Spleen (tissue), 11 donors: ENCODE data around the gene ZNF534. TPM values are rescaled to one million over a fixed set of nuclear protein-coding genes. Genes with fewer than 3 reads are reported as not detected.
"Not testable (repeated sequence)": the region's sequence is repeated elsewhere in the genome, so short reads cannot be mapped to it uniquely, and the experiment has no call there.

Experiments
- DNase-seq: peaks from one replicate; pipeline ENCODE4 v3.0.0-alpha.2; 2020
- H3K27ac ChIP-seq, 8 donors: fragments of 200-600 bp; sonication (generic) in 7 of 8; 1 replicate in 4 of 8; 2 replicates in 4 of 8; pipeline versions ENCODE4 v1.5.0 to v1.8.0; 2016 to 2021; ENCODE audit warnings: inconsistent platforms in 4 of 8, mild to moderate bottlenecking in 4 of 8, moderate library complexity in 1 of 8
- H3K27me3 ChIP-seq, 7 donors: fragments of 200-600 bp; sonication (generic) in 6 of 7; replicated peaks in 1 of 7; 1 replicate in 4 of 7; 2 replicates in 3 of 7; pipeline versions ENCODE4 v1.5.0 to v1.8.0; 2016 to 2021; ENCODE audit warnings: inconsistent platforms in 3 of 7, mild to moderate bottlenecking in 1 of 7
- H3K36me3 ChIP-seq, 6 donors: fragments of 200-600 bp; sonication (generic) in 5 of 6; 1 replicate in 4 of 6; 2 replicates in 2 of 6; pipeline versions ENCODE4 v1.5.0 to v1.8.0; 2016 to 2021; ENCODE audit warnings: inconsistent platforms in 2 of 6
- H3K4me1 ChIP-seq, 6 donors: fragments of 200-600 bp; sonication (generic) in 5 of 6; 1 replicate in 3 of 6; 2 replicates in 3 of 6; pipeline versions ENCODE4 v1.5.0 to v1.8.0; 2016 to 2021; ENCODE audit warnings: inconsistent platforms in 3 of 6
- H3K4me3 ChIP-seq, 8 donors: fragments of 200-600 bp; sonication (generic) in 7 of 8; 1 replicate in 4 of 8; 2 replicates in 4 of 8; pipeline versions ENCODE4 v1.5.0 to v1.8.0; 2016 to 2021; ENCODE audit warnings: inconsistent platforms in 4 of 8, mild to moderate bottlenecking in 4 of 8, moderate library complexity in 2 of 8
- H3K9me3 ChIP-seq, 8 donors: fragments of 200-600 bp; sonication (generic) in 7 of 8; 1 replicate in 4 of 8; 2 replicates in 4 of 8; pipeline versions ENCODE4 v1.5.0 to v1.8.0; 2016 to 2021; ENCODE audit warnings: inconsistent platforms in 4 of 8
- POLR2A ChIP-seq, 3 donors: fragments of 450-650 bp; IDR thresholded peaks; one replicate each; pipeline ENCODE4 v1.5.1; 2017; ENCODE audit warnings: antibody characterized with exemption in 3 of 3, mild to moderate bottlenecking in 1 of 3
- POLR2AphosphoS5 ChIP-seq, 3 donors: sonication (generic); formaldehyde crosslinking; IDR thresholded peaks; one replicate each; pipeline ENCODE4 v1.5.1; 2017; ENCODE audit warnings: antibody characterized with exemption in 3 of 3
- WGBS, 5 donors: extraction: QIAGEN DNeasy Blood & Tissue Kit in 3 of 5; methylation state at CpG; one replicate each; pipeline versions ENCODE4 v1.1.5 to v1.1.7; 2013 to 2018; 5-methylcytosine and 5-hydroxymethylcytosine counted together
- intact Hi-C: fragments of 100-400 bp; cut with DNase I; formaldehyde crosslinking; loops from one replicate; pipeline ENCODE4 v1.15.0; 2023; ENCODE audit warnings: low total_unique reads
- polyA plus RNA-seq, 3 donors: library from polyadenylated mRNA; stranded (reverse); fragments of 200-250 nt; gene quantifications; one replicate each; pipeline ENCODE4 v1.2.1, GENCODE V29; 2013
- total RNA-seq, 7 donors: library from RNA; depleted of rRNA in 3 of 7; stranded (reverse); fragments of >200 nt in 3 of 7; fragmentation: NEBNext Ultra II Directional in 4 of 7; extraction: Animal tissue kit (Norgen Biotek cat#: 25700) in 4 of 7; gene quantifications; one replicate each; pipeline versions ENCODE4 v1.1.0 to v1.2.1, GENCODE V29; 2016 to 2021
- TF ChIP-seq, protein P1 (sequence below), 11 experiments: fragments of 200-600 bp in 7 of 11; fragments of 450-650 bp in 4 of 11; sonication (generic) in 4 of 11; IDR thresholded peaks in 8 of 11; conservative IDR thresholded peaks in 3 of 11; 1 replicate in 7 of 11; 2 replicates in 4 of 11; pipeline versions ENCODE4 v1.4.0 to v1.8.0; 2016 to 2021; ENCODE audit warnings: antibody characterized with exemption in 11 of 11, inconsistent platforms in 4 of 11, mild to moderate bottlenecking in 1 of 11
- donor health status: healthy with polysubstance abuse.
- donor health status: DM: no; HTN: no; CAD: no; lungs with moderate emphysema.
- donor health status: DM: no; HTN: no; CAD: no.
- donor health status: Bipolar disorder and iron deficiency.
- donor health status: healthy.
- donor health status: DM: no; HTN: no; CAD: no.
- donor health status: DM: yes; HTN: yes; CAD: no.

ZNF534 gene
- total and polyA plus RNA-seq, 10 donors = 0.11 TPM; not detected in 9

DNA sequence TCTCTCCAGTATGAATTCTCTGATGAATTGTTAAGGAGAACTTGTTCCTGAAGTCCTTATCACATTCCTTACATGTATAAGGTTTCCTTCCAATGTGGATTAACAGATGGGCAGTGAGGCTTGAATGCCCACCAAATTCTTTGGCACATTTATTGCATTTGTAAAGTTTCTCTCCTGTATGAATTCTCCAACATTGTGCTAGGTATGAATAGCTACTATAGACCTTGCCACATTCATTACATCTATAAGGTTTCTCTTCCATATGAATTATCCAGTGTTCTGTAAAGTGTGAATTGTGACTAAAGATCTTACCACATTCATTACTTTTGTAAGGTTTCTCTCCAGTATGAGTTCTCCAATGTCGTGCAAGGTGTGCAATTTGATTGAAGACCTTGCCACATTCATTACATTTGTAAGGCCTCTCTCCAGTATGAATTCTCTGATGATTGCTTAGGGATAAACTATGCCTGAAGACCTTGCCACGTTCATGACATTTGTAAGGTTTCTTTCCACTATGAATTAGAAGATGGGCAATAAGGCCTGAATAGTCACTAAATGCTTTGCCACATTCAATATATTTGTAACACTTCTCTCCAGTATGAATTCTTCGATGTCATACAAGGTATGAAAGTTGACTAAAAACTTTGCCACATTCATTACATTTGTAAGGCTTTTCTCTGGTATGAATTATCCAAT, 44.9 kb downstream of the ZNF534 start:
- no peaks in the 10 kb centered on the region for H3K4me1 ChIP-seq
- H3K4me3 ChIP-seq = no peak overlapping the region
- TF ChIP-seq, protein P1, sequence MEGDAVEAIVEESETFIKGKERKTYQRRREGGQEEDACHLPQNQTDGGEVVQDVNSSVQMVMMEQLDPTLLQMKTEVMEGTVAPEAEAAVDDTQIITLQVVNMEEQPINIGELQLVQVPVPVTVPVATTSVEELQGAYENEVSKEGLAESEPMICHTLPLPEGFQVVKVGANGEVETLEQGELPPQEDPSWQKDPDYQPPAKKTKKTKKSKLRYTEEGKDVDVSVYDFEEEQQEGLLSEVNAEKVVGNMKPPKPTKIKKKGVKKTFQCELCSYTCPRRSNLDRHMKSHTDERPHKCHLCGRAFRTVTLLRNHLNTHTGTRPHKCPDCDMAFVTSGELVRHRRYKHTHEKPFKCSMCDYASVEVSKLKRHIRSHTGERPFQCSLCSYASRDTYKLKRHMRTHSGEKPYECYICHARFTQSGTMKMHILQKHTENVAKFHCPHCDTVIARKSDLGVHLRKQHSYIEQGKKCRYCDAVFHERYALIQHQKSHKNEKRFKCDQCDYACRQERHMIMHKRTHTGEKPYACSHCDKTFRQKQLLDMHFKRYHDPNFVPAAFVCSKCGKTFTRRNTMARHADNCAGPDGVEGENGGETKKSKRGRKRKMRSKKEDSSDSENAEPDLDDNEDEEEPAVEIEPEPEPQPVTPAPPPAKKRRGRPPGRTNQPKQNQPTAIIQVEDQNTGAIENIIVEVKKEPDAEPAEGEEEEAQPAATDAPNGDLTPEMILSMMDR (IDR thresholded peaks at IDR 0.05 in 8 of 11, conservative IDR thresholded peaks at IDR 0.05 in 3 of 11) = no peak
- TF ChIP-seq POLR2A (IDR thresholded peaks at IDR 0.05) (no peak), POLR2AphosphoS5 (IDR thresholded peaks at IDR 0.05) (no peak)
- 85 to 89% (median 86%) methylated on average over 3 of the region's 3 CpGs for WGBS, 5 donors
- peaks cover 0 to 42% (median 2%) of the 10 kb centered on the region in 6 donors for H3K36me3 ChIP-seq
- H3K9me3 ChIP-seq = peaks cover 72 to 100% (median 100%) of the 10 kb centered on the region in 8 donors
- H3K27me3 ChIP-seq = no peaks in the 10 kb centered on the region
- no peak overlapping the region for H3K27ac ChIP-seq
- DNase-seq = no peak
- intact Hi-C loops = no loop called here

DNA sequence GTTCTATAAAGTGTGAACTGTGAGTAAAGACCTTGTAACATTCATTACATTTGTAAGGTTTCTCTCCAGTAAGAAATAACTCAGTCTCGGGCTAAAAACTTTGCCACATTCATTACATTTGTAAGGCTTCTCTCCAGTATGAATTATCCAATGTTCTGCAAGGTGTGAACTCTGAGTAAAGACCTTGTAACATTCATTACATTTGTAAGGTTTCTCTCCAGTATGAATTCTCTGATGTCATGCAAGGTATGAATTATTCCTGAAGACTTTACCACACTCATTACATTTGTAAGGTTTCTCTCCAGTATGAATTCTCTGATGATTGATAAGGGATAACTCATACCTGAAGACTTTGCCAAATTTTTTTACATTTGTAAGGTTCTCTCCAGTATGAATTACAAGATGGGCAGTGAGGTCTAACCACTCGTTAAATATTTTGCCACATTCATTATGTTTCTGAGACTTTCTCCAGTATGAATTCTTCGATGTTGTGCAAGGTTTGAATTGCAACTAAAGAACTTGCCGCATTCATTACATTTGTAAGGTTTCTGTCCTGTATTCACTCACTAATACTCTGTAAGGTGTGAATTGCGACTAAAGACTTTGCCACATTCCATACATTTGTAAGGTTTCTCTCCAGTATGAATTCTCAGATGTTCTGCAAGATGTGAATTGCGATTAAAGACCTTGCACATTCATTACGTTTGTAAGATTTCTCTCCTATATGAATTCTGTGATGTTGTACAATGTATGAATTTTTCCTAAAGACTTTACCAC, 45.6 kb downstream of the ZNF534 start:
- DNase-seq = no peak
- H3K27ac ChIP-seq = no peak overlapping the region
- H3K4me3 ChIP-seq = no peak overlapping the region
- intact Hi-C loops = no loop called here
- no peaks in the 10 kb centered on the region for H3K27me3 ChIP-seq
- no peak for TF ChIP-seq POLR2A (IDR thresholded peaks at IDR 0.05)
- no peak for TF ChIP-seq POLR2AphosphoS5 (IDR thresholded peaks at IDR 0.05)
- TF ChIP-seq, protein P1 (IDR thresholded peaks at IDR 0.05 in 8 of 11, conservative IDR thresholded peaks at IDR 0.05 in 3 of 11) = no peak
- no peaks in the 10 kb centered on the region for H3K4me1 ChIP-seq
- peaks cover 0 to 41% (median 0%) of the 10 kb centered on the region in 6 donors for H3K36me3 ChIP-seq
- WGBS, 5 donors = 92 to 97% (median 93%) methylated on average over 7 of the region's 7 CpGs
- H3K9me3 ChIP-seq = peaks cover 70 to 100% (median 100%) of the 10 kb centered on the region in 8 donors

DNA sequence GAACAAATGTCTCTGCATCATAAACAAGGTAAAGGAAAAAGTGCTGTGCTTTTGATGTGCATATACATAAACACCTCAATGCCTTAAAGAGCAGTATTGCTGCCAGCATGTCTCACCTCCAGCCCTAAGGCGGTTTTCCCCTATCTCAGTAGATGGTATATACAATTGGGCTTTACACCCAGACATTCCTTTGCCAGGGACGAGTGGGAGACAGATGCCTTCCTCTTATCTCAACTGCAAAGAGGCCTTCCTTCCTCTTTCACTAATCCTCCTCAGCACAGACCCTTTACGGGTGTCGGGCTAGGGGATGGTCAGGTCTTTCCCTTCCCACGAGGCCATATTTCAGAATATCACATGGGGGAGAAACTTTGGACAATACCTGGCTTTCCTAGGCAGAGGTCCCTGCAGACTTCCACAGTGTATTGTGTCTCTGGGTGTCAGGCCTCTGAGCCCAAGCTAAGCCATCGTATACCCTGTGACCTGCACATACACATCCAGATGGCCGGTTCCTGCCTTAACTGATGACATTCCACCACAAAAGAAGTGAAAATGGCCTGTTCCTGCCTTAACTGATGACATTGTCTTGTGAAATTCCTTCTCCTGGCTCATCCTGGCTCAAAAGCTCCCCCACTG, 55.3 kb downstream of the ZNF534 start:
- H3K36me3 ChIP-seq = peaks cover 0 to 16% (median 0%) of the 10 kb centered on the region in 6 donors
- H3K27ac ChIP-seq, H3K27me3 ChIP-seq, H3K4me3 ChIP-seq, H3K4me1 ChIP-seq, DNase-seq, intact Hi-C loops: not testable (repeated sequence)
- 43 to 61% (median 48%) methylated on average over 6 to 7 of the region's 7 CpGs for WGBS, 5 donors
- H3K9me3 ChIP-seq = peaks cover 8 to 100% (median 99%) of the 10 kb centered on the region in 8 donors

DNA sequence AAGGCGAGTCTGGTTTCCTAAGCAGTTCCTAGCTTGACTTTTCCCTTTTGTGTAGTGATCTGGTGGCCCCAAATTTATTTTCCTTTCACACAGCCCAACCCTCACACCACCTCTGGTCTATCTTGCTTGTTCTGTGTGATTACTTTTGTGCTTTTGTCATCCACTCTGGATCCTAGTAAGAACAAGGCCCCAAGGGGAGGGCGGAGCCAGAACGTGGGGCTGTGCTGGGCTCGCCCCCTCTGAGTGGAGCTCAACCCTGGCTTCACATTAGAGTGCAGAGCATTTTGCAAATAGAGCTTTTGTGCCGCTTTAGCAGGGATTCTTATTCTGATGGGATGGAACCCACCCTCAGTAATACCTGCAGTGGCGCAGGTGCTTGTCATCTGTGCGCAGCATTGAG, 56.1 kb downstream of the ZNF534 start:
- 44 to 60% (median 53%) methylated on average over 7 of the region's 7 CpGs for WGBS, 5 donors
- intact Hi-C loops = not testable (repeated sequence)
- peaks cover 8 to 100% (median 99%) of the 10 kb centered on the region in 8 donors for H3K9me3 ChIP-seq

DNA sequence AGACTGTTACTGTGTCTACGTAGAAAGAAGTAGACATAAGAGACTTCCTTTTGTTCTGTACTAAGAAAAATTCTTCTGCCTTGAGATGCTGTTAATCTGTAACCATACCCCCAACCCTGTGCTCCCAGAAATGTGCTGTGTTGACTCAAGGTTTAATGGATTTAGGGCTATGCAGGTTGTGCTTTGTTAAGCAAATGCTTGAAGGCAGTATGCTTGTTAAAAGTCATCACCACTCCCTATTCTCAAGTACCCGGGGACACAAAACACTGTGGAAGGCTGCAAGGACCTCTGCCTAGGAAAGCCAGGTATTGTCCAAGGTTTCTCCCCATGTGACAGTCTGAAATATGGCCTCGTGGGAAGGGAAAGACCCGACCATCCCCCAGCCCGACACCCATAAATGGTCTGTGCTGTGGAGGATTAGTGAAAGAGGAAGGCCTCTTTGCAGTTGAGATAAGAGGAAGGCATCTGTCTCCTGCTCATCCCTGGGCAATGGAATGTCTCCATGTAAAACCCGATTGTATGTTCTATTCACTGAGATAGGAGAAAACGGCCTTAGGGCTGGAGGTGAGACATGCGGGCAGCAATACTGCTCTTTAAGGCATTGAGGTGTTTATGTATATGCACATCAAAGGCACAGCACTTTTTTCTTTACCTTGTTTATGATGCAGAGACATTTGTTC, 56.8 kb downstream of the ZNF534 start:
- H3K9me3 ChIP-seq = peaks cover 6 to 100% (median 99%) of the 10 kb centered on the region in 8 donors
- 10 to 26% (median 18%) methylated on average over 8 of the region's 8 CpGs for WGBS, 5 donors
- intact Hi-C loops, H3K27ac ChIP-seq, H3K4me3 ChIP-seq, H3K4me1 ChIP-seq, H3K27me3 ChIP-seq, DNase-seq: not testable (repeated sequence)
- peaks cover 0 to 11% (median 0%) of the 10 kb centered on the region in 6 donors for H3K36me3 ChIP-seq

More for the DNA sequence above, 56.1 kb downstream of the ZNF534 start:
- not testable (repeated sequence) for H3K27ac ChIP-seq, H3K27me3 ChIP-seq, H3K4me1 ChIP-seq, H3K4me3 ChIP-seq, DNase-seq
- peaks cover 0 to 11% (median 0%) of the 10 kb centered on the region in 6 donors for H3K36me3 ChIP-seq
